Motor neuron (in vitro differentiated cells): ENCODE data around the gene COPS3. TPM values are rescaled to one million over a fixed set of nuclear protein-coding genes. Genes with fewer than 3 reads are reported as not detected.
"Not testable (repeated sequence)": the region's sequence is repeated elsewhere in the genome, so short reads cannot be mapped to it uniquely, and the experiment has no call there.

ENCODE experiments used
- ATAC-seq, 8 experiments: fragments of 200-7000 bp; cut with Tn5 transposase; replicated peaks in 6 of 8; 2 replicates each; pipeline ENCODE4 v1.8.0; 2021; ENCODE audit warnings: mild to moderate bottlenecking in 8 of 8, moderate library complexity in 8 of 8
- H3K27ac ChIP-seq, 2 donors: fragments of 250-450 bp; sonication (Bioruptor Pico); 2 replicates each; pipeline ENCODE4 v1.9.0; 2021; ENCODE audit warnings: antibody characterized with exemption in 2 of 2, mild to moderate bottlenecking in 2 of 2, moderate library complexity in 1 of 2
- H3K4me1 ChIP-seq, 2 donors: fragments of 250-450 bp; sonication (Bioruptor Pico); replicated peaks in 1 of 2; 2 replicates each; pipeline ENCODE4 v1.6.1; 2021; ENCODE audit warnings: antibody characterized with exemption in 2 of 2, mild to moderate bottlenecking in 2 of 2, moderate library complexity in 1 of 2
- H3K4me3 ChIP-seq, 5 donors: fragments of 250-450 bp; sonication (Bioruptor Pico); 2 replicates each; pipeline ENCODE4 v1.9.0; 2021; ENCODE audit warnings: antibody characterized with exemption in 5 of 5, mild to moderate bottlenecking in 5 of 5, moderate library complexity in 4 of 5
- WGBS, 10 experiments: fragments of 450-650 bp; shearing (Covaris generic); methylation state at CpG; one replicate each; pipeline ENCODE4 v1.0.0; 2022; 5-methylcytosine and 5-hydroxymethylcytosine counted together
- in situ Hi-C, 9 experiments: fragments of 400-800 bp; cut with MboI; loops; one replicate each; pipeline ENCODE4 v1.15.0; 2021; ENCODE audit warnings: low sequenced_read_pairs in 9 of 9, low pct_unique_long_range_greater_than_20kb in 2 of 9; ENCODE audit not compliant: unreplicated experiment in 9 of 9
- total RNA-seq, 8 experiments: library from RNA; unstranded; fragments of 300-600 nt; gene quantifications; 2 replicates each; pipeline versions ENCODE4 v1.2.3 to v1.2.4, GENCODE V29; 2022

COPS3 gene
- total RNA-seq, 8 experiments from 2014 or later = 64.9 to 135 (median 97.6) TPM

DNA sequence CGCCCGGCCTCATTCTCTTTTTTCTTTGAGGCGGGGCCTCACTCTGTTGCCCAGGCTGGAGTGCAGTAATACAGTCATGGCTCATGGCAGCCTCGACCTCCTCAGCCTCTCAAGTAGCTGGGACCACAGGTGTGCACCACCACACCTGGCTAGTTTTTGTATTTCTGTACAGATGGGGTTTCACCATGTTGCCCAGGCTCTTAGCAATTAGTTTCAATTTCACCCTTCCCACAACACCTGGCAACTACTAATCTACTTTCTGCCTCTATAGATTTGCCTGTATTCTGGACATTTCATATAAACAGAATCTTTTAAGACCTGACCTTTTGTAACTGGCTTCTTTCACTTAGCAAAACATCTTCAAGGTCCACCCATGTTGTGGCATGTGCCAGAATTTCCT lies 14.1 kb upstream of the COPS3 start:
- H3K4me1 ChIP-seq = no peaks in the 10 kb centered on the region
- no peak overlapping the region for H3K27ac ChIP-seq
- in situ Hi-C loops = no loop called here
- 33 to 100% (median 77%) methylated on average over 1 to 3 of the region's 4 CpGs; no CpG with 5 or more reads in 4 of the 10 experiments for WGBS, 10 experiments
- no peak for ATAC-seq
- no peak overlapping the region for H3K4me3 ChIP-seq

DNA sequence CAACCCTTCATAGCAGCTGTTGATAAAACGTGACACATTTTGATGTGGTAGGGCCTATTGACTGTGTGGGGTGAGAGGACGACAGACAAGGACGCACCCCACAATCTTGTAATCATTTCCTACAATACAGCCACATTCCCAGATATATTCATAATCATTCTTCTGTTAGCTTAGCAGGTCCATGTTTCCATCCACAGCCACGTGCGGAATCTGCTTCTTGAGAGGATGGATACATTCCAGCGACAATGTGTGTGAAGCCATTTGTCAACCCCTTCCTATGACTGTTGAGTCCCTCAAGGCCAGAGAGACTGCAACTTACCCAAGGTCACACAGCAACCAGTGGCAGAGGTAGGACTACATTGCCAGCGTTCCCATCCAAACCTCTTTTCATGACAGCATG lies 8.7 kb upstream of the COPS3 start:
- no peak overlapping the region for H3K4me3 ChIP-seq
- H3K27ac ChIP-seq = no peak overlapping the region
- 32 to 100% (median 83%) methylated on average over 1 to 7 of the region's 7 CpGs; no CpG with 5 or more reads in 2 of the 10 experiments for WGBS, 10 experiments
- ATAC-seq = no peak
- H3K4me1 ChIP-seq = no peaks in the 10 kb centered on the region
- in situ Hi-C loops = no loop called here

DNA sequence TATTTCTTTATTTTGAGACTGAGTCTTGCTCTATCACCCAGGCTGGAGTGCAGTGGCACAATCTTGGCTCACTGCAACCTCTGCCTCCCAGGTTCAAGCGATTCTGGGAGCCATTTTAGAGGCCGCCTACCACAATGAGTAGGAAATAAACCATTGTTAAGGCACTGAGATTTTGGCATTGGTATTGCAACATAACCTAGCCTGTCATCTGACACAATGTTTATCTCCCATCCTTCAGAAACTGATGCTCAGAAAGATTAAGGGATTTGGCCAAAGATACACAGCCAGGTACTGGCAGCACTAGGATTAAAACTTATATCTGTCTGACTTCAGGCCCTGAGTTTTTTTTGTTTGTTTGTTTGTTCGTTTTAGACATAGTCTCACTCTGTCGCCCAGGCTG lies 8.0 kb upstream of the COPS3 start:
- H3K4me3 ChIP-seq = no peak overlapping the region

DNA sequence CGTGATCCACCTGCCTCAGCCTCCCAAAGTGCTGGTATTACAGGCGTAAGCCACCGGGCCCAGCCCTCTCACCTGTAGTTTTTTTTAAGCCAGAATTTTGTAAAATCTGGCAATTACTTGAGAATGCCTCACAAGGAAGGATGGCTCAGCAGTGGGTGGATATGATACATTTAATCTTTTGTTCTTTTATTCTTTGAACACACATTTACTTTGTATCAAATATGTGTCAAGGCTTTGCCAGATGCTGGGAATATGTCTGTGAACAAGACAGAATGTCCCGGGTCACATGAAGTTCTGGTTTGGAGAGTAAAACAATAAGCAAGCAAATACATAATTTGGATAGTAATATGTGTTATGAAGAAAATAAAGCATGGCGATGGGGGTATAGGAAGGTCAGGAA lies 4.9 kb upstream of the COPS3 start:
- H3K27ac ChIP-seq = no peak overlapping the region
- H3K4me1 ChIP-seq = peaks cover 7 to 8% of the 10 kb centered on the region in 2 donors
- WGBS, 10 experiments = 57 to 97% (median 76%) methylated on average over 2 to 5 of the region's 5 CpGs; no CpG with 5 or more reads in 1 of the 10 experiments
- in situ Hi-C loops = no loop called here
- no peak overlapping the region for H3K4me3 ChIP-seq
- no peak for ATAC-seq

More for the DNA sequence above, 8.0 kb upstream of the COPS3 start:
- no peaks in the 10 kb centered on the region for H3K4me1 ChIP-seq
- in situ Hi-C loops = no loop called here
- 40 to 83% (median 57%) methylated on average over 1 to 3 of the region's 4 CpGs; no CpG with 5 or more reads in 3 of the 10 experiments for WGBS, 10 experiments
- no peak for ATAC-seq
- H3K27ac ChIP-seq = no peak overlapping the region

DNA sequence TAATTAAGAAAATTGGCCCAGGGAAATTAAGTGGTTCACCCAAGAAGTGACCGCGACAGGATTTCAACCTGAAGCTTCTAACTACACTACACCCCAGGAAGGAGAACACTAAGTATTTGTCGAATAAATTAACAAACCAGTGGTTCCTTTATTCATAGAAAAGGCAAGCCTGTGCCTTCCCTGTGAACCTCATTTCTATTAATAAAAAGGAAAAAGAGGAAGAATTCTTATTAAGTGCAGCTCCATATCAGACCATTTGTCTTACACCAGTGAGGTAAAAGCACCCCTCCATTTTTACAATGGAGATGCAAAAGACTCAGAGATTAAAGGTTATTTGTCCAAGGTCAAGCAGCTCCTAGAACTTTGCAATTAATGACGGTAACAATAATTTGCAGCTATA lies 1.7 kb downstream of the COPS3 start:
- H3K27ac ChIP-seq = no peak overlapping the region
- H3K4me1 ChIP-seq = peaks cover 14 to 22% of the 10 kb centered on the region in 2 donors
- ATAC-seq = no peak
- peak overlapping the region in 4 of 5 donors; percentile 93 to 100 (median 96) for H3K4me3 ChIP-seq
- in situ Hi-C loops = no loop called here
- WGBS, 10 experiments = 75 to 100% (median 95%) methylated on average over 1 to 4 of the region's 4 CpGs; no CpG with 5 or more reads in 3 of the 10 experiments

DNA sequence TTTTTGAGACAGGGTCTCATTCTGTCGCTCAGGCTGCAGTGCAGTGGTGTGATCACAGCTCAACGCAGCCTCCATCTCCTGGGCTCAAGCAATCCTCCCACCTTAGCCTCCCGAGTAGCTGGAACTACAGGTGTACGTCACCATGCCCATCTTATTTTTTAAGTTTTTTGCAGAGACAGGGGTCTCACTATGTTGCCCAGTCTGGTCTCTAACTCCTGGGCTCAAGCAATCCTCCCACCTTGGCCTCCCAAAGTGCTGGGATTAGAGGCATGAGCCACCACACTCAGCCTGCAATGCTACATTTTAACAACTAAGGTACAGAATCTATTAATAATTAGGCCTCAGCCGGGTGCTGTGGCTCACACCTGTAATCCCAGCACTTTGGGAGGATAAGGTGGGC lies 3.6 kb downstream of the COPS3 start:
- H3K4me3 ChIP-seq, ATAC-seq, in situ Hi-C loops, H3K27ac ChIP-seq: not testable (repeated sequence)
- peaks cover 14 to 21% of the 10 kb centered on the region in 2 donors for H3K4me1 ChIP-seq
- 60 to 100% (median 94%) methylated on average over 1 to 5 of the region's 5 CpGs; no CpG with 5 or more reads in 4 of the 10 experiments for WGBS, 10 experiments

DNA sequence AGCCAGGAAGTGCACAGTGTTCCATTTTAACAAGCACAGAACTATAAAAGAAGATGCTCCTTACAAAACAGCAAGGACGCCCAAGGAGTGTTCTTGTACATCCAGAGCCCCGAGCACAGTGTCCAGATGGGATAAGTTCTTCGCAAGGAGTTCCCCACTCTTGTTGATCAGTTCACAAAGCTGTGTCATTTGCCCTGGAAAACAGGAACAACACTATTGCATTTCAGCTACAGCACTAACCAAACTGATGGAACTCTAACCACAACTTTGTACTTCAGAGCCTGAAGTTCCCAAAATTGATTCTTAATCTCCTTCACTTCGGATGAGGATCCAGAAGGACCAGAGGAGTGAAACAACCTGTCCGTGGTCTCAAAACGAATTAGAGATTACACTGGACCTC lies 5.1 kb downstream of the COPS3 start:
- Histone ChIP-seq H3K4me3 (no peak overlapping the region), H3K27ac (no peak overlapping the region), H3K4me1 (peaks cover 7 to 14% of the 10 kb centered on the region in 2 donors)
- in situ Hi-C loops = no loop called here
- ATAC-seq = no peak
- 63 to 100% (median 93%) methylated on average over 3 to 5 of the region's 6 CpGs for WGBS, 10 experiments

DNA sequence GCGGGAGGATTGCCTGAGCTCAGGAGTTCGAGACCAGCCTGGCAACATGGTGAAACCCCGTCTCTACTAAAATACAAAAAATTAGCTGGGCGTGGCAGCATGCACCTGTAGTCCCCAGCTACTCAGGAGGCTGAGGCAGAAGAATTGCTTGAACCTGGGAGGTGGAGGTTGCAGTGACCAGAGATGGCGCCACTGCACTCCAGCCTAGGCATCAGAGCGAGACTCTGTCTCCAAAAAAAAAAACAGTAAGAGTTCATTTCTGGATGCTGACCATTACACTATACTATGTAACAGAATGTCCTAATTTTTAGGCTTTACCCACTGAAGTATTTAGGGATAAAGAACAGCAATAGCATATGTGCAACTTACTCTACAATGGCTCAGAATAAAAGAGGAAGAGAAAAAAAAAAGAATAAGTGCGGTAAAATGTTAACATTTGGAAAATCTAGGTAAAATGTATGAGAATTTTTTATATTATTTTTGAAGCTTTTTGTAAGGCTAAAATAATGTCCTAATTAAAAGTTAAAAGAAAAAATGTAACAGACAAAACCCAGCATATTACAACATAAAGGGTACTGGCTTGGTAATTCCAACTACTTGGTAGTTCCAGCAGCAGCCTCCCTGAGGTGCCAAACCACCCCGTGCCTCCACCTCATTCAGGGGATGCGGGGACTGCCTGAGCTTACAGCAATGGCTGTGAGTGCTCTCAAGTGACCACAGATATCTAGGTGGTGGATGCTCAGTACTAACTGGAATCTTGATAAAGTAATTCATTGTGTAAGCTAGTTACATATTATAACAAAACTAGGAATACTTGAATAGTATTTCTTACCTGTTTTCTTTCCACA lies 10.9 kb downstream of the COPS3 start:
- ATAC-seq = peak in 1 of 8 experiments; percentile 26
- Histone ChIP-seq H3K4me3 (no peak overlapping the region), H3K27ac (no peak overlapping the region), H3K4me1 (no peaks in the 10 kb centered on the region)
- 84 to 100% (median 89%) methylated on average over 1 to 9 of the region's 9 CpGs for WGBS, 10 experiments
- in situ Hi-C loops = no loop called here

DNA sequence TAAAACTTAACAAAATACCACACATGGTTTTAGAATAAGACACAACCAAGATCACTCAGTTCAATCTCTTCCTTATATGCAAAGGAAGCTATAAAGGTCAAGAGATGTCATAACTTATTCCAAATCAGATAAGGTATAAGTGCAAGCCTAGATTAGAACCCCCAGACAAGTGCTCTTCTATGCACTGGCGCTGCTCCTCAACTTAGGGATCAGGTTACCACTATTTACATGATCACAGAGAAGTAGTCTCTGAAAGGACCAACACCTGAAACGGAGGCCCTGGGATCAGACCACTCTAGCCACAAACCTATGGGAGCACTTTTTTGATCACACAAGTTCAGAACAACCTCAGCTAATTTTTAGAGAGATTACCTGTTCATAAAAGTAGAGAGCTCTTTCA lies 16.6 kb downstream of the COPS3 start:
- in situ Hi-C loops = no loop called here
- 83 to 100% (median 95%) methylated on average over 1 to 2 of the region's 2 CpGs; no CpG with 5 or more reads in 5 of the 10 experiments for WGBS, 10 experiments
- Histone ChIP-seq H3K4me3 (no peak overlapping the region), H3K27ac (no peak overlapping the region), H3K4me1 (no peaks in the 10 kb centered on the region)
- ATAC-seq = no peak

DNA sequence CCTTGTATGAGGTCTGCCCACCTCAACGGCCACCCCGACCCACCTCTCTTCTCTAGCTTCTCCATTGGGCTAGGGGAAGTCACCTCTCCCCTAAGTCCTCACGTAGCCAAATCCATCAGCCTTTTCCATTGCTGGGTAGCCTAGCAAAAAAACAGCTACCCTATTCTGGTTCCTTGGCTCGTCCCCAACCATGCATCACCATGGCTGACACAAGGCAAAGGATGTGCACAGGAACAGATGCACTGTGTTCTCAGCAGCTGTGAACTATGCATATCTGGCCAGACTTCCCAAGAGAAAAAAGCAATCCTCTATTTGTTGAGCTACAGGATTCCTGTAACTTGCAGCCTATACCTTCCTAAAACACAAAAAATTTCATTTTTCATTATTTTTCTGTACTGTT lies 22.0 kb downstream of the COPS3 start:
- no peak overlapping the region for H3K27ac ChIP-seq
- no peaks in the 10 kb centered on the region for H3K4me1 ChIP-seq
- H3K4me3 ChIP-seq = no peak overlapping the region
- in situ Hi-C loops = no loop called here
- WGBS, 10 experiments = 85 to 100% (median 96%) methylated on average over 1 to 4 of the region's 4 CpGs; no CpG with 5 or more reads in 1 of the 10 experiments
- ATAC-seq = no peak

DNA sequence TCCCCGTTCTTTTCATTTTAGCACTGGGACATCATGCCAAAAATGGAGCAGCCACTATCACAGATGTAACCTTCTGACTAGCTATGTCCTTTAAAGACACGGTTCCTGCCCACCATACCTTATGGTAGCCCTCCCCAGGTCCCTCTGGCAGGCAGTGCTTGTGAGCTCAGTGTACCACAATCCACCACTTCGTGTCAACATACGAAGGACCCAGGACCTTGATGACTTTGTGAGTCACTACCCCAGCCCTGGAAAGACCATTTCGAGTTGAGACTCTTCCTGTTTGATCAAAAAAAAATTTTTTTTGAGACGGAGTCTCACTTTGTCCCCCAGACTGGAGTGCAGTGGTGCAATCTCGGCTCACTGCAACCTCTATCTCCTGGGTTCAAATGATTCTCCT lies 23.0 kb downstream of the COPS3 start:
- in situ Hi-C loops = no loop called here
- Histone ChIP-seq H3K4me3 (no peak overlapping the region), H3K27ac (no peak overlapping the region), H3K4me1 (no peaks in the 10 kb centered on the region)
- ATAC-seq = no peak
- WGBS, 10 experiments = 60 to 100% (median 90%) methylated on average over 1 to 5 of the region's 7 CpGs

DNA sequence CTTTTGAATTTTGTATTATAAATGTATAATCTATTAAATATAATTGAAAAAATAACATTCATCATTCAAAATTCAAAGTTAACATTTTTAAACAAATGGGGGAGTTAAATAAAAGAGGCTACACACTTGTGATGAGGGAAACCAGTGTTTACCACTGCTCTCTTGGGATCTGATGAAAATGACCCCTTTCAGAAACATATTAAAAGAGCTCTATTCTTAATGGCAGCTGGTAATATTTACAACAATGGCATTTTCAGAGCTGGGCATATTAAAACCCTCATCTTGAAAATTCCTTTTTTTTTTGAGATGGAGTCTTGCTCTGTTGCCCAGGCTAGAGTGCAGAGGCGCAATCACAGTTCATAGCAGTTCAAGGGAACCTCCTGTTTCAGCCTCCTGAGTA lies 24.7 kb downstream of the COPS3 start:
- no peaks in the 10 kb centered on the region for H3K4me1 ChIP-seq
- H3K4me3 ChIP-seq = no peak overlapping the region
- in situ Hi-C loops = no loop called here
- no peak overlapping the region for H3K27ac ChIP-seq
- 89 to 100% (median 100%) methylated on average over 1 of the region's 1 CpG; no CpG with 5 or more reads in 6 of the 10 experiments for whole genome bisulfite sequencing, 10 experiments
- no peak for ATAC-seq

DNA sequence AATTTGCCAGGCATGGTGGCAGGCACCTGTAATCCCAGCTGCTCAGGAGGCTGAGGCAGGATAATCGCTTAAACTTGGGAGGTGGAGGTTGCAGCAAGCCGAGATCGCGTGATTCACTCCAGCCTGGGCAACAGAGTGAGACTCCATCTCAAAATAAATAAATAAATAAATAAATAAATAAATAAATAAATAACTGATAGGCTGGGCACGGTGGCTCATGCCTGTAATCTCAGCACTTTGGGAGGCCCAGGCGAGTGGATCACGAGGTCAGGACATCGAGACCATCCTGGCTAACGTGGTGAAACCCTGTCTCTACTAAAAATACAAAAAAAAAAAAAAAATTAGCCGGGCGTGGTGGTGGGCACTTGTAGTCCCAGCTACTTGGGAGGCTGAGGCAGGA lies 25.4 kb downstream of the COPS3 start:
- H3K27ac ChIP-seq, H3K4me3 ChIP-seq, H3K4me1 ChIP-seq, in situ Hi-C loops, ATAC-seq: not testable (repeated sequence)
- 70 to 100% (median 93%) methylated on average over 2 to 8 of the region's 11 CpGs; no CpG with 5 or more reads in 4 of the 10 experiments for WGBS, 10 experiments

DNA sequence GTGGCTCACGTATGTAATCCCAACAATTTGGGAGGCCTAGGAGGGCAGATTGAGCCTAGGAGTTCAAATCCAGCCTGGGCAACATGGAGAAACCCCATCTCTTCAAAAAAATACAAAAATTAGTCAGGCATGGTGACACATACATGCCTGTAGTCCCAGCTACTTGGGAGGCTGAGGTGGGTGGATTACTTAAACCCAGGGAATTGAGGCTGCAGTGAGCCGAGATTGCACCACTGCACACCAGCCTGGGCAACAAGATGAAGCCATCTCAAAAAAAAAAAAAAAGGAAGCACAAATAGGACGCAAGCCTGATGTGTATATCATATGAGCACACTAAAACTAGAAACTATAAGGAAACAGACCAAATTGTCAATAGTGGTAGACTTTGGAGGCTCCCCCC lies 27.0 kb downstream of the COPS3 start:
- 29 to 100% (median 90%) methylated on average over 1 to 3 of the region's 3 CpGs; no CpG with 5 or more reads in 1 of the 10 experiments for WGBS, 10 experiments
- H3K4me3 ChIP-seq = no peak overlapping the region
- in situ Hi-C loops = no loop called here
- ATAC-seq = no peak
- no peak overlapping the region for H3K27ac ChIP-seq
- no peaks in the 10 kb centered on the region for H3K4me1 ChIP-seq
